Fibroblast of the aortic adventitia (primary cell): ENCODE data around the gene SQSTM1. TPM values are rescaled to one million over a fixed set of nuclear protein-coding genes. Genes with fewer than 3 reads are reported as not detected.

ENCODE experiments used
- DNase-seq: peaks from one replicate; pipeline ENCODE4 v3.0.0-alpha.2; 2010; ENCODE audit warnings: low read depth
- H3K4me3 ChIP-seq: 2 replicates; pipeline ENCODE4 v1.5.1; 2011; ENCODE audit warnings: low read depth, mild to moderate bottlenecking, control low read depth, low read length, moderate library complexity
- total RNA-seq: library from RNA; depleted of rRNA; stranded (reverse); fragments of >200 nt; gene quantifications from 2 replicates; pipeline ENCODE4 v1.2.3, GENCODE V29; 2012; ENCODE audit warnings: low replicate concordance
- TF ChIP-seq, protein P1 (sequence below): IDR thresholded peaks from 2 replicates; pipeline ENCODE4 v1.5.1; 2011; ENCODE audit warnings: mild to moderate bottlenecking, low read length, control low read depth, inconsistent platforms; ENCODE audit not compliant: insufficient read depth

The SQSTM1 gene
- total RNA-seq, 1 donor, result 596 TPM

DNA sequence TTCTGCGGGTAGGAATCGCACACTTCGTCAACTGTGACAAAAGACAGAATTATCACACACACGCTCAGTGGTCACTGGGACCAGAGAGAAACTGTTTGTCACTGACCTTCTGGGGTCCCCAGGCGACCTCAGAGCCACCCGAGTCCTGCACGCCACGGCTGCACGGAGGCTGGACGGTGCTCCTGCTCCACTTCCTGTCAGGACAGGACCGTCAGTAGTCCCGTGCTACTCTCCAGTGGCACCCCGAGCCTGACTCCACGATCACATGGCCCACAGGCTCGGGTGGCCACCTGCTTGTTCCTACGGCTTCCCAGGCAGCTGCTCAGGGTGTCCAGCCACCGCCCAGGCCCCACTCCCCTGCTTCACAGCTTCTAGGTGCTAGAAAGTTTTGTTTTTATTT lies 20.1 kb downstream of the SQSTM1 start:
- H3K4me3 ChIP-seq, result no peak overlapping the region
- TF ChIP-seq, protein P1, sequence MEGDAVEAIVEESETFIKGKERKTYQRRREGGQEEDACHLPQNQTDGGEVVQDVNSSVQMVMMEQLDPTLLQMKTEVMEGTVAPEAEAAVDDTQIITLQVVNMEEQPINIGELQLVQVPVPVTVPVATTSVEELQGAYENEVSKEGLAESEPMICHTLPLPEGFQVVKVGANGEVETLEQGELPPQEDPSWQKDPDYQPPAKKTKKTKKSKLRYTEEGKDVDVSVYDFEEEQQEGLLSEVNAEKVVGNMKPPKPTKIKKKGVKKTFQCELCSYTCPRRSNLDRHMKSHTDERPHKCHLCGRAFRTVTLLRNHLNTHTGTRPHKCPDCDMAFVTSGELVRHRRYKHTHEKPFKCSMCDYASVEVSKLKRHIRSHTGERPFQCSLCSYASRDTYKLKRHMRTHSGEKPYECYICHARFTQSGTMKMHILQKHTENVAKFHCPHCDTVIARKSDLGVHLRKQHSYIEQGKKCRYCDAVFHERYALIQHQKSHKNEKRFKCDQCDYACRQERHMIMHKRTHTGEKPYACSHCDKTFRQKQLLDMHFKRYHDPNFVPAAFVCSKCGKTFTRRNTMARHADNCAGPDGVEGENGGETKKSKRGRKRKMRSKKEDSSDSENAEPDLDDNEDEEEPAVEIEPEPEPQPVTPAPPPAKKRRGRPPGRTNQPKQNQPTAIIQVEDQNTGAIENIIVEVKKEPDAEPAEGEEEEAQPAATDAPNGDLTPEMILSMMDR, result no peak
- peak; percentile 28 for DNase-seq

DNA sequence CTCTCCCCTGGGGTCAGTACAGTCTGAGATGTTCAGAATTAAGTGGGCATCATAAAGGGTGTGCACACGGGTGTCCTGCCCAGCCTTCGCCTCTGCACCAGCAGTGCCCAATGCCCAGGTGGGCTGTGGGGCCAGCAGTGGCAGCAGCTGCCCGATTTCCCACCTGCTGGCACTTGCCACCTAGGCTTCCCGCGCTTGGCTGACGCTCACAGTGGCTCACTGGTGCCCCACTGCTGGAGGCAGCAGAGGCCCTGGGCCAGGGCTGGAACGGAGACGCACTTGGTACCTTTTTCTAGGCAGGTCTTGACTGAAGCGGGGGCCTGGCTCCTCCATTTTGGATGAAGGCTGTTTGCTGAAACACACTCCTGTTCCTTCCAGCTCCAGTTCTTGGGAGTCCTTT lies 20.9 kb downstream of the SQSTM1 start:
- TF ChIP-seq, protein P1, result no peak
- DNase-seq, result peak; percentile 20

DNA sequence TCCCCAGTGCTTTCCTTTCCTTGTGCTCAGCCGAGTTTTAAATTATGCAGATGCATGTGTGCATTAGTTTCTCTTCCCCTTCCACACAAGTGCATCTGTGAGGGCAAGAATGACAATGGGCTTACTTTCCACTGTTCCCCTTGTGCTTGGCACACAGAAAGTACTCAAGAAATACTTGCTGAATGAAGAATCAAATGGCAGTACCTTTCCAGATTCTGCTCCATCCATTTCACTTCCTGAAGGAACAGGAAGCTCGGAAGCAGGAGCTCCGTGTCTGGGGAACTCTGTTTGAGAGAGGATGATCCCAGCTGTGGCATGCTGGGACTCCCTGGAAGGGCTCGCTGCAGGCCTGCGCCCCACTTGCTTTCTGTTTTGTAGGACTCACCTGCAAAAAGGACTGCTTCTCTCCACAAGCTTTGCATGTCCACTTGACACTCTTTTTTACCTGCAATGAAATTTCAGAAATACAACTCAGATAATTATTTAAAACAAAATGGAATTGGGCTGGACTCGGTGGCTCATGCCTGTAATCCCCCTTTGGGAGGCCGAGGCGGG lies 32.4 kb downstream of the SQSTM1 start:
- no peak for DNase-seq
- TF ChIP-seq, protein P1, result no peak
- H3K4me3 ChIP-seq, result no peak overlapping the region

More for the DNA sequence above, 20.9 kb downstream of the SQSTM1 start:
- no peak overlapping the region for H3K4me3 ChIP-seq

DNA sequence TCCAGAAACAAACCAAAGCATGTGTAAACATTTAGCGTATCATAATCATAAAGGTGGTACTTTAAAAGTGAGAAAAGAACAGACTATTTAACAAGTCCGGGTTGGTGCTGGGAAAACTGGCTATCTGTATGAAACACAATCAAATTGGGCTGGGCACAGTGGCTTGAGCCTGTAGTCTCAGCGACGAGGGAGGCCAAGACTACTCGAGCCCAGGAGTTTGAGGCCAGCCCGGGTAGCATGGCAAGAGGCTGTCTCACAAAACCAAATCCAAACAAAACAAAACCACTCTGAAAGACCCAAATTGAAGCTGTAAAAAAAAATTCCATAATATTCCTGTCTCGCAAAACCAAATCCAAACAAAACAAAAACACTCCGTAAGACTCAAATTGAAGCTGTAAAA lies 33.7 kb downstream of the SQSTM1 start:
- TF ChIP-seq, protein P1, result no peak
- DNase-seq, result no peak
- no peak overlapping the region for H3K4me3 ChIP-seq

DNA sequence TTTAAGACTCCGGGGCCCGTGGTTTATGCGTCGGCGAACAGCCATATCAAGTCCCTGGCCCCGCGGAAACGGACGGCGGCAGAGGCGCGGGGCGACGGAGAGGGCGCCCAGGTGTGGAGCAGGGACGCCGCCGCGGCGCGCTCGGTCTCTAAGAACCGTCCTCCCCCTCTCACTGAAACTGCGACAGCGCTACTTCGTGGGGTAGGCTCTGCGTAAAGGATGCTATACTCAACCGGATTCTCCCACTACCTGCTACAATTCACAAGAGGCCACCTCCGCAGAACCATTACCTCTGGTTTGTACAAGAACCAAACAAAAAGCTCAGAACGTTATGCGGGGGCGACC lies 37.5 kb downstream of the SQSTM1 start:
- peak overlapping the region; percentile 89 for H3K4me3 ChIP-seq
- DNase-seq, result peak; percentile 18
- TF ChIP-seq, protein P1, result no peak

DNA sequence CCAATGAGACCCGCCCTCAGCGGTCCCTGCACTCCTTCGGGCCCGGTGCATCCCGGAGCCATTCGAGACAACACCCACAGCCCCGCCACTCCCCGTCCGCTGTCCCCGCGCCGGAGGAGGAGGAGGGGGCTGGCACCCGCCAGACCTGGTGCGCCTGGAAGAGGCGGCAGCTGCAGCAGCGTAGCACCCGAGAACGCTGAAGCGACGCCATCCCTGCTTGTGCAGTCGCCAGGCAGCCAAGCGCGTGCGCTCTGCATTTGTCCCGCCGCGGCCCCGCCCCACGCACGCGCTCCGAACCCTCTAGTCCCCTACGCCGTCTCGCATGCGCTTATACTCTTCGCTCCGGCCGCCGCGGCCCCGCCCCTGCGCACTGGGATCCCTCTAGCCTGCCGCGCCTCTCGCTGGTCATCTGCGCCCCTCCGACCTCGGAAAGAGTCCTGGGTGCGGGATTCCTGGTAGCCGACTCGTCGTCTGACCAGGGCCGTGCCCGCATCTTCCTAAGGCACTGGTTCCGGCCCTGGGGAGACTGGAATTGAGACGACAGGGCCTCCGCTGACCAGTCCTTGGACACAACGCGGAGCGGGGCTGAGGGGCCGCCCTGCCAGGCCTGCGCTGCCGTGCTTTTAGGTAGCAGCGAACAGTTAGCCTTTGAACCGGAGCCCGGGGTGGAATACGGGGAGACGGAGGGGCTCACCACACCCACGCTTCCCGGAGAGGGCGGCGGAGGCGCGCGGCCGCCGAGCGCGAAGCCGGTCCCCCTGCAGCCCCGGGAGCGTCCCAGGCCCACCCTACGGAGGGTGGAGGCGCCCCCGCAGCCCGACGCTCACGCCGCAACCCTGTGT lies 38.1 kb downstream of the SQSTM1 start, which contains the start of gene MRNIP:
Gene MRNIP (minus strand): TSS at position 232 of the 842 bp plus-strand sequence. CDS start 21 bp downstream, at position 211.
- peak; percentile 89 for DNase-seq
- TF ChIP-seq, protein P1, result no peak
- peak within 1 kb of the TSS; percentile 89 for H3K4me3 ChIP-seq

DNA sequence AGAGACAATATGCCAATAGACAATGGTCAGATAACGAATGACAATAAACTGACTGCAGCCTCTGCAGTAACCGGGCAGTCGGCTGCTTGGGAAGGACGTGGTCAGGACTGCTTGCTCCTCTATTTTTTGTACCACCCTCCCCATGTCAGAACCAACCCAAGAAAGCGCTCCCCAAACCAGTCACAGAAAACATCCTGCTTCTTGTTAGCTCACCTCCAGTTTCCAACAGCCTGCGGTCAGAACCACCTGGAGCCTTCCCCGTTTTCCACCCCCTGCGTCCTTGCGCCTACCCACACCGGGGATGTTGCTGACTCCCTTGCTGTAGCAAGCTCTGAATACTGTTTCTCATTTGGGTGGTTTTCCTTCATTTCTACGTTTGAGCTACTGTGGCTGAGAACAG lies 39.6 kb downstream of the SQSTM1 start:
- H3K4me3 ChIP-seq, result no peak overlapping the region
- no peak for DNase-seq
- TF ChIP-seq, protein P1, result no peak
